Mammary epithelial cell (primary cell): ENCODE measurements around the gene THRB.

Source experiments
- EZH2 ChIP-seq: IDR thresholded peaks from 2 replicates; pipeline ENCODE4 v1.6.1; 2012; ENCODE audit warnings: low read length, inconsistent platforms, borderline replicate concordance
- TF ChIP-seq, protein P1 (sequence below), 2 donors: IDR thresholded peaks in 1 of 2; conservative IDR thresholded peaks in 1 of 2; 2 replicates each; pipeline ENCODE4 v1.5.1; 2011 to 2012; ENCODE audit warnings: inconsistent platforms in 2 of 2, low read length in 2 of 2, mild to moderate bottlenecking in 2 of 2, control low read depth in 1 of 2, low read depth in 1 of 2; ENCODE audit not compliant: insufficient read depth in 1 of 2; ENCODE audit errors: extremely low read depth in 1 of 2

DNA sequence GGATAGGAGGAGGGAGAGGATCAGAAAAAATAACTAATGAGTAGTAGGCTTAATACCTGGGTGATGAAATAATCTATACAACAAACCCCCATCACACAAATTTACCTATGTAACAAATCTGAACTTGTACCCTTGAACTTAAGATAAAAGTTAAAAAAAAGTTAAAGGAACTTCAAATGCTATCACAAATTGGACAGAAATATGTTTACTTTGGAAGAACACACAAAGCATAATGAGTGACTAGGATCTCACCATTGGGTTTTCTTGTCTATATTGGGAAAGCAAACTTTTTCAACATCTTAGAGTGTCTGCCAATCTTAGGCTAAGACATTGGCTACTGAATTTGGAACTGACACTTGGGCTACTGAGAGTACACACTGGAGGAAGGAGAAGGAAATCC lies 140.4 kb downstream of the THRB start:
- TF ChIP-seq, protein P1, sequence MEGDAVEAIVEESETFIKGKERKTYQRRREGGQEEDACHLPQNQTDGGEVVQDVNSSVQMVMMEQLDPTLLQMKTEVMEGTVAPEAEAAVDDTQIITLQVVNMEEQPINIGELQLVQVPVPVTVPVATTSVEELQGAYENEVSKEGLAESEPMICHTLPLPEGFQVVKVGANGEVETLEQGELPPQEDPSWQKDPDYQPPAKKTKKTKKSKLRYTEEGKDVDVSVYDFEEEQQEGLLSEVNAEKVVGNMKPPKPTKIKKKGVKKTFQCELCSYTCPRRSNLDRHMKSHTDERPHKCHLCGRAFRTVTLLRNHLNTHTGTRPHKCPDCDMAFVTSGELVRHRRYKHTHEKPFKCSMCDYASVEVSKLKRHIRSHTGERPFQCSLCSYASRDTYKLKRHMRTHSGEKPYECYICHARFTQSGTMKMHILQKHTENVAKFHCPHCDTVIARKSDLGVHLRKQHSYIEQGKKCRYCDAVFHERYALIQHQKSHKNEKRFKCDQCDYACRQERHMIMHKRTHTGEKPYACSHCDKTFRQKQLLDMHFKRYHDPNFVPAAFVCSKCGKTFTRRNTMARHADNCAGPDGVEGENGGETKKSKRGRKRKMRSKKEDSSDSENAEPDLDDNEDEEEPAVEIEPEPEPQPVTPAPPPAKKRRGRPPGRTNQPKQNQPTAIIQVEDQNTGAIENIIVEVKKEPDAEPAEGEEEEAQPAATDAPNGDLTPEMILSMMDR (conservative IDR thresholded peaks at IDR 0.05 in 1 of 2, IDR thresholded peaks at IDR 0.05 in 1 of 2; ENCODE audit: extremely low read depth in 1 of 2, insufficient read depth in 1 of 2, low read depth in 1 of 2, low read length in 2 of 2): no peak
- no peak for TF ChIP-seq EZH2
